Measurements from ENCODE around the gene NSMF.

DNA sequence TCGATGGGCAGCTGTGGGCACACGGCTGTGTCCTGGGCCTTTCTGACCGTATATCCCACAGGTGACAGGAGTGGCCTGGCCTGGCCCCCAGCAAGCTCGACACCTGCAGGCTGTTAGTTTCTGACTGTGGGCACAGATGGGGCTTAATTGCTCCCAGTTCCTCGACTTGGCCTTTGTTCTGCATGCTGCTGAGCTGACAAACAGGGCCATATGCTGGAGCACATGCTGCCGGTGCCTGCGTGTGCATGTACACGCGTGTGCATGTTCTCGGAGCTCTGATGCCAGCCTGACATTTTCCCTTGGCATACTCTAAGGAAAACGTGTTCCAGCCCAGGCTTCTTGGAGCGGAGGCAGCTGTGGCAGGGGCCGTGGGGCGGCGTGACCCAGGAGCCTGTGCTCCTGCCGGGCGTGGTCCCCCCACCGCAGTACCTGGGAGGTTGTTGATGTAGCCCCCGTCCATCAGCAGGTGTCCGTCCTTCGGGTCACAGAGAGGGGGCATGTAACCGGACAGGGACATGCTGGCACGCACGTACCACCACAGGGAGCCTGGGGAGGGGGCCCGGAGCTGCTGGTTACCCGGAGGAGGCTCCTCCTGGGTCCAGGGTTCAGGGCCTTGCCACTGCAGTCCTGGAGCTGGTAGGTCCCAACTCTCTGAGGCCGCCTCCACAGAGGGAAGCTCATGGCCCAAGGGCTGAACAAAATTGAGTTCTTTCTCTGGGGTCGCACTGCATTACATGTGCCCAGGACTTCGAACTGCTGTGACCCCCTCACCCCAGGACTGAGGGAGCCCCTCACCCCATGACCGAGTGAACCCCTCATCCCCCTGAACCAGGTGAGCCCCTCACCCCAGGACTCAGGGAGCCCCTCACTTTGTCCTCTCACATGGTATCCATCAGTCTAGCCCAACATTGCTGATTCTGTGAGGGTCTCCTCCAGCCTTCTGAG is 4.1 kb upstream of the NSMF start:
- TF ChIP-seq, protein P1, sequence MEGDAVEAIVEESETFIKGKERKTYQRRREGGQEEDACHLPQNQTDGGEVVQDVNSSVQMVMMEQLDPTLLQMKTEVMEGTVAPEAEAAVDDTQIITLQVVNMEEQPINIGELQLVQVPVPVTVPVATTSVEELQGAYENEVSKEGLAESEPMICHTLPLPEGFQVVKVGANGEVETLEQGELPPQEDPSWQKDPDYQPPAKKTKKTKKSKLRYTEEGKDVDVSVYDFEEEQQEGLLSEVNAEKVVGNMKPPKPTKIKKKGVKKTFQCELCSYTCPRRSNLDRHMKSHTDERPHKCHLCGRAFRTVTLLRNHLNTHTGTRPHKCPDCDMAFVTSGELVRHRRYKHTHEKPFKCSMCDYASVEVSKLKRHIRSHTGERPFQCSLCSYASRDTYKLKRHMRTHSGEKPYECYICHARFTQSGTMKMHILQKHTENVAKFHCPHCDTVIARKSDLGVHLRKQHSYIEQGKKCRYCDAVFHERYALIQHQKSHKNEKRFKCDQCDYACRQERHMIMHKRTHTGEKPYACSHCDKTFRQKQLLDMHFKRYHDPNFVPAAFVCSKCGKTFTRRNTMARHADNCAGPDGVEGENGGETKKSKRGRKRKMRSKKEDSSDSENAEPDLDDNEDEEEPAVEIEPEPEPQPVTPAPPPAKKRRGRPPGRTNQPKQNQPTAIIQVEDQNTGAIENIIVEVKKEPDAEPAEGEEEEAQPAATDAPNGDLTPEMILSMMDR (conservative IDR thresholded peaks at IDR 0.05; ENCODE audit: low read length), result no peak
- no peak for TF ChIP-seq EZH2phosphoT487 (IDR thresholded peaks at IDR 0.05; ENCODE audit: borderline replicate concordance)
